Stimulated activated CD4-positive, alpha-beta T cell treated with anti-CD3 and anti-CD28 coated beads, TNF-alpha, amount 100 ng/mL, for 4 hours (primary cell): ENCODE data around the gene KIAA1755.
"Not testable (repeated sequence)": the region's sequence is repeated elsewhere in the genome, so short reads cannot be mapped to it uniquely, and the experiment has no call there.

Source experiments
- DNase-seq, 3 experiments: peaks; one replicate each; pipeline ENCODE4 v3.0.0-alpha.2; 2020; ENCODE audit warnings: low read depth in 3 of 3

KIAA1755 gene

DNA sequence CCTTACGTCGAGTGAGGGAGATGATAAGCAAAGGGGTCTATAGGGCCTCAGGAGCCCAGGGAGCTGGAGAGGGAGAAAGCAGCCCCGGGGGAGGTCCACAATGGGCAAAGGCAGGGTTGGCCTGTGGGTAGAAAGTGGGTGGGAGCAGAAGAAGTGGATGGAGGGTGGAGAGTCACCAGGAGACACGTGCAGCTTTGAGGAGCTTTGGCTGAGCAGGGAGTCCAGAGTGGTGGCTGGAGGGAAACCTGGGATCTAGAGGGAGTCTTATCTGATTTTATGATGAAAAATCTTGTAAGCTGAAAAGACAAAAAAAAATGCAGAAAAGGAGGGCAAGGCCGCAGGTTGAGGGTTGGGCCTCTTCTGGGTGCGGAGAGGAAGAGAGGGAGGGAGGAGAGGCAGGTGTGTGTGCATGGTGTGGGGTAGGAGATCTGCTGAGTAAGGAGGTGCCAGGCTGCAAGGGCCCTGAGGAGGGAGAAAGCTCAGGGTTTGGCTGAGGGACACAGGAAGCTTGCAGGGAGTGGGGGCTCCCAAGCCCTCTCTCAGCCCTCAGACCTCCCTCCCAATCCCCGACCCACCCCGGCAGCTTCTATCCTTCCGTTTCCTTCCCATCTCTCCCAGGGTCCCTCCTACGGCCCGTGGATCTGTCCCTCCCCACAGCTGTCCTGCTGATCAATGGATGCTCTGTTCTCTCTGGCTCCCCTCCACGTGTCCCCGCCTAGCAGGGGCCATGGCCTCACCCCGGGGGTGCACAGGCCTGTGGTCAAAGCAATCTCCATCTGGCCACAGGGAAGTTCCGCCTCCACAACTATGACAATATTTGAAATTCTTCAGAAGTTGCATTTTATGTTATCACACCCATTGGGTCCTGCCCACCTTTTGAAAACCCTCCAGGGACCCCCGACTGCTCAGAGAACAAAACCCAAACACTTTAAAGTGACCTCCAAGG, 26.3 kb upstream of the KIAA1755 start:
- no peak for DNase-seq

DNA sequence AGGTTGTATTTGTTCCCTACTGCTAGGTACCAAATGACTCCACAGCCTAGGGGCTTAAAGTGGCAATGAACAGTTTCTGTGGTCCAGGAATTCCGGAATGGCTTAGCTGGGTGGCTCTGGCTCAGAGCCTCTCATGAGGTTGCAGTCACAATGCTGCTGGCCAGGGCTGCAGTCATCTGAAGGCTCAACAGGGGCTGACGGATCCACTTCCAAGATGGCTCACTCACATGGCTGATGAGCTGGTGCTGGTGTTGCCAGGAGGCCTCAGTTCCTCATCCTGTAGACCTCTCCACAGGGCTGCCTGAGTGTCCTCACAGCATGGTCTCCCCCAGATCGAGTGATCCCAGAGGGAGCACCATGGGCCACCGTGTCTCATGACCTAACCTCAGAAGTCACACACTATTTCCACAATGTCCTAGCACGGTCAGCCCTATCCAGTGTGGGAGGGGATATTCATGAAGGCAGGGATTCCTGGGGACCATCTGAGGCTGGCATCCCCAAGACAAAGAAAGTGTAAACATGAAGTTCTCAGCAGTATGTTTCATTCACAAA, 24.4 kb upstream of the KIAA1755 start:
- no peak for DNase-seq

DNA sequence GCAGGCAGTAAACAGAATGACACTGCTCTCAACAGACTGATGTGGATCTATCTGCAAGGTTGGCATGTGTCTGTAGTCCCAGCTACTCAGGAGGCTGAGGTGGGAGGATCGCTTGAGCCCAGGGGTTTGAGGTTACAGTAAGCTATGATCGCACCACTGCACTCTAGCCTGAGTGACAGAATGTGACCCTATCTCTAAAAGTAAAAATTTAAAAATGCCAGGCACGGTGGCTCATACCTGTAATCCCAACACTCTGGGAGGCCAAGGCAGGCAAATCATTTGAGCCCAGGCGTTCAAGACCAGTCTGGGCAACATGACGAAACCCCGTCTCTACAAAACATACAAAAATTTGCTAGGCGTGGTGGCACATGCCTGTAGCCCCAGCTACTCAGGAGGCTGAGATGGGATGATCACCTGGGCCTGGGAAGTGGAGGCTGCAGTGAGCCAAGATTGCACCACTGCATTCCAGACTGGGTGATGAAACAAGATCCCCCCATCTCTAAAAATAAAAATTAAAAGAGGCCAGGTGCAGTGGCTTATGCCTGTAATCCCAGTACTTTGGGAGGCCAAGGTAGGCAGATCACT, 23.6 kb upstream of the KIAA1755 start:
- not testable (repeated sequence) for DNase-seq

DNA sequence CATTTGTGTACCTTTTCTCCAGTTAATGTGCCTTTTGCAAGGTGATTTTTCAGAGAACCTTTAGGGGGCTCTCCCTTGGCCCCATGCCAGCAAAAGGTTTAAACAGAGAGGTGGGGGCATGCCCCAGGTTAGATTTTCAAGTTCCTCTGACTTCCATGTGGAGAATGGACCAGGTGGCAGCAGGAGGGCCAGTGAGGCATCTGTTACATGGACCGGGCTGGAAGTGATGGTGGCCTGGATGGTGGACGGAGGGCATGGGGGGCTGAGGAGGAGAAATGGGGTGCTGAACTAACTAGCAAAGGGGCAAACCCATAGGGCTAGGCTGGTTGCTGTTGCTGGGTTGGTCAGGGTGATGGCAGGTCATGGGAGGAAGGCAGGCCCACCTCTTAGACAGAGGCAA, 22.7 kb upstream of the KIAA1755 start:
- DNase-seq, result no peak

DNA sequence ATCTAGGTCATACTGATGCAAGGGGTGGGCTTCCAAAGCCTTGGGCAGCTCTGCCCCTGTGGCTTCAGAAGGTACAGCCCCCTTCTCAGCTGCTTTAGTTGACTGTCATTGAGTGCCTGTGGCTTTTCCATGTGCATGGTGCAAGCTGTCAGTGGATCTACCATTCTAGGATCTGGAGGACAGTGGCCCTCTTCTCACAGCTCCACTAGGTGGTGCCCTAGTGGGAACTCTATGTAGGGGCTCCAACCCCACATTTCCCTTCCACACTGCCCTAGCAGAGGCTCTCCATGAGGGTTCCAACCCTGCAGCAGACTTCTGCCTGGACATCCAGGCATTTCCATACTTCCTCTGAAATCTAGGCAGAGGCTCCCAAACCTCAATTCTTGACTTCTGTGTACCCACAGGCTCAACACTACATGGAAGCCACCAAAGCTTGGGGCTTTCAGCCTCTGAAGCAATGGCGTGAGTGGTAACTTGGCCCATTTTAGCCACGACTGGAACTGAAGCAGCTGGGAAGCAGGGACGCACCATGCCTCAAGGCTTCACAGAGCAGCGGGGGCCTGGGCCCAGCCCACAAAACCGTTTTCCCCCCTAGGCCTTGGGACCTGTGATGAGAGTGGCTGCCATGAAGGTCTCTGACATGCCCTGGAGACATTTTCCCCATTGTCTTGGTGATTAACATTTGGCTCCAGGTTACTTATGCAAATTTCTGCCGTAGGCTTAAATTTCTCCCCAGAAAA, 20.8 kb upstream of the KIAA1755 start:
- DNase-seq, result not testable (repeated sequence)

DNA sequence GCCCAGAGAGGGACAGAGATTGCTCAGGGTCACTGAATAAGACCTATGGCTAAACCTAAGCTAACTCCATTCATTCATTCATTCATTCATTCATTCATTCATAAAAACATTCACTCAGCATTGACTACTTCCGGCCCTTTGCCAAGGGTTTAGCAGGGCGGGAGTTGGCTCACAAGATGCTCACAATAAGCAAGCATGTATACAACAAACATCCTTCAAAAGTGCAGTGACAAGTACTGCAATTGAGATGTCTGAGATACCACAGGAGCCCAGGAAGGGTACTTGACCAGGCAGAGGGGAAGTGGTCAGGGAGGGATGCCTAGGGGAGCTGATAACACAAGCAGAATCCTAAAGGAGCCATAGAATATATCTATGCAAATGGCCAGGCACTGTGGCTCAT, 18.2 kb upstream of the KIAA1755 start:
- DNase-seq, result no peak

DNA sequence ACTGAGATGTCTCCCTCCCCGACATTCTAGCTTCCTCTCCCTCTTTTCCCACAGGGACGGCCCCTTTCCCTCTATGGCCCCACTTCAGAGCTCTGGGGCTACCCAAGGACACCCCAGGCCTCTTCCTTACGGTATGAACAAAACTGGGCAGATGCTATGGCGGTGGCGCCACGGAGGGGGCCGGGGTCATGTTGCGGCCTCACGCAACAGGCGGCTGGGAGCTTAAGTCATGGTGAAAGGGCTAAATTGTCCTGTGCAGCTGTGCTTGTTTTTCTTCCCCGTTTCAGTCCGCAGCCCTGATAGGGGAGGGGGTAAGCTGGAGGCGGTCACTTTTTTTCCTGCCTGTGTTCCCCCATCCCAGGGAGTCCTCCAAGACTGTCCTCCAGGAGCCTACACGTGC, 17.6 kb upstream of the KIAA1755 start:
- no peak for DNase-seq

DNA sequence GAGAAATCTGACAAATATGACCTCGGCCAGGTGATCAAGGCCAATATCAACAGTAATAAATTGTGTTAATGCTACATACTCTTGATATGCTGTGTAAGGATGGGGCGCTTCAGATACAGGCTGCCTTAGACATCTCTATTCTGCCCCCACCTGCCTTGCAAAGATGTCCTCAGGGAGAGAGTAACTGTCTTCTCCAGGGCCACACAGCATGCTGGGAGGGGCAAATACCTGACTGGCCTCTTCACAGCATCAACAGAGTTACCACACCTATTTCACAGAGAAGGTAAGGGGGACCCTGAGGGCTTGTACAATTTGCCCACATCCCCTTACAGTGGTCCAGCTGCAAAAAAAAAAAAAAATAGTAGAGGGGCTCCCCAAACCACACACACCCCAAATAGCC, 17.2 kb upstream of the KIAA1755 start:
- DNase-seq, result no peak

DNA sequence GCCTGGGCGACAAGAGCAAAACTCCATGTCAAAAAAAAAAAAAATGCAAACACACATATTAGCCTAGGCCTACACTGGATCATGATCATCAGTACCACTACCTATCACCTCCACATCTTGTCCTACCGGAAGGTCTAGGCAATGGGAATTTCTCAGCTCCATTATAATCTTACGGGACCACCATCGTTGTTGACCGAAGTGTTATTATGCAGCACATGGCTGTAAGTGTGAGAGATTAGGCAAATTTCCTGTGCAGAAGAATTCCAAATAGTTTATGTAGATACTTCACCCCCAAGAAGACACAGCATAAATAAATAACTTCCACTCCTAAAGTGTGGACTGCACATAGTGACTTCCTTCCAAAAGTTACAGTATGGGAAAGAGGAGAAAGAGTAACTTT, 16.8 kb upstream of the KIAA1755 start:
- DNase-seq, result no peak

DNA sequence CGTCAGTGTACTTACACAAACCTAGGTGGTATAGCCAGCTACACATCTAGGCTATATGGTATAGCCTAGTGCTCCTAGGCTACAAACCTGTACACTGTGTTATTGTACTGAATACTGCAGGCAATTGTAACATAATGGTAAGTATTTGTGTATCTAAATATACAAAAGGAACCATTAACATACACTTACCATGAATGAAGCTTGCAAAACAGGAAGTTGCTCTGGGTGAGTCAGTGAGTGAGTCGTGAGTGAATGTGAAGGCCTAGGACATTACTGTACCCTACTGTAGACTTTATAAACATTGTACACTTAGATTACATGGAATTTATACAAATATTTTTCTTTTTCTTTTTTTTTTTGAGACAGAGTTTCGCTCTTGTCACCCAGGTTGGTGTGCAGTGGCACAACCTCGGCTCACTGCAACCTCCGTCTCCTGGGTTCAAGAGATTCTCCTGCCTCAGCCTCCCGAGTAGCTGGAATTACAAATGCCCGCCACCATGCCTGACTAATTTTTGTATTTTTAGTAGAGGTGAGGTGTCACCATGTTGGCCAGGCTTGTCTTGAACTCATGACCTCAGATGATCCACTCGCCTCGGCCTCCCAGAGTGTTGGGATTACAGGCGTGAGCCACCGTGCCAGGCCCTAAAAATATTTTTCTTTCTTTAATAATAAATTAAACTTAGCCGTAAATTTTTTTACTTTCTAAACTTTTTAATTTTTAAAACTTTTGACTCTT, 15.4 kb upstream of the KIAA1755 start:
- DNase-seq, result no peak

DNA sequence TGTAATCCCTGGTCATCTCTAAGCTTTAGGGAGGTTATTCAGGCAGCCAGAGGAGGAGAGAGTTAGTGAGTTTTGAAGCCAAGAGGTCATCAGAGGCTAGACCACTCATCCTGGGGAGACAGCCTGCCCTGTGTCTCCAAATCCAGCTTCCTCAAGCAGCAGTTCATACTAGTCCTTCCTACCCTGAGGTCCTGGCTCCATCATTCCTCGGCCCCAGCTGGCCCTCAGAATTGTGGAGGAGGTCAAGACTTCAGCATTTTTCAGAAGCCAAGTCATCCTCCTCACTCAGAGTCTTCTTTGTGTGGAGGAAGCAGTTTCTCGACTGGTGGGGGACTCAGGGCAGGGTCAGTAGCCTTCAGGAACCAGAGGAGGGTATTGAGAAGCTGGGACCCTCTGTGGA, 12.4 kb upstream of the KIAA1755 start:
- no peak for DNase-seq

DNA sequence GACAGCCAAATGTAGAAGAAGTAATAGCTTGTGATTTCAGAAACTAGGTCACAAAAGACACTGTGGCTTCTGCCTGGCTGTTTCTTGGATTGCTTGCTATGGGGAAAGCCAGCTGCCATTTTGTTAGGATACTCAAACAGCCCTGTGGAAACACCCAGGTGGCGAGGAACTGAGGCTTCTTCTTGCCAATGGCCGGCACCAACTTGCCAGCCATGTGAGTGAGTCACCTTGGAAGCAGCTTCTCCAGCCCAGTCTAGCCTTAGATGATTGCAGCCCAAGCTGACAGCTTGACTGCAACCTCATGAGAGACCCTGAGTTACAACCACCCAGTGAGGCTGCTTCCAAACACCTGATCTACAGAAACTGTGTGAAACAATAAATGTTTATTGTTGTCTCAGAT, 11.9 kb upstream of the KIAA1755 start:
- no peak for DNase-seq

DNA sequence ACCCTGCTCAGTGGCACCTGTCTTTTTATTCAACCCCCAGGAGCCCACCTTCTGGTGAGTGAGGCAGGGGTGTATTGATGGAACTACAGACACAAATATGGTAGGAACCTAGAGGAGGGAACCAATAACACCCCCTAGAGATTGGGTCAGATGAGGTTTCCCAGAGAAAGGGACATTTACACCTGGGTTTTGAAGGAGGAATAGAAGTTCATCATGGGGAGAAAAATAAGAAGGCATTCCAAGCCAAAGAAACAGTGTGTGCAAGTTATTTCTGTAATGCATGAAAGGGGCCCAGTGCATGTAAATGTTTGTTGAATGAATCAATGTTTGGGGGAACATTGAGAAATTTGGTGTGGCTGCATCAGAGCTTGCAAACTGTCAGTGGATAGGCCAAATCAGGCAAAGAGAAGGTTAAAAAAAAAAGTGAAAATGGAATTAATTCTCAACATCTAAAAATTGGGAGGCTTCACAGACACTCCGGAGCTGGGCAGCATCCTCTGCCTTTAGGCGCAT, 11.1 kb upstream of the KIAA1755 start:
- DNase-seq, result no peak

DNA sequence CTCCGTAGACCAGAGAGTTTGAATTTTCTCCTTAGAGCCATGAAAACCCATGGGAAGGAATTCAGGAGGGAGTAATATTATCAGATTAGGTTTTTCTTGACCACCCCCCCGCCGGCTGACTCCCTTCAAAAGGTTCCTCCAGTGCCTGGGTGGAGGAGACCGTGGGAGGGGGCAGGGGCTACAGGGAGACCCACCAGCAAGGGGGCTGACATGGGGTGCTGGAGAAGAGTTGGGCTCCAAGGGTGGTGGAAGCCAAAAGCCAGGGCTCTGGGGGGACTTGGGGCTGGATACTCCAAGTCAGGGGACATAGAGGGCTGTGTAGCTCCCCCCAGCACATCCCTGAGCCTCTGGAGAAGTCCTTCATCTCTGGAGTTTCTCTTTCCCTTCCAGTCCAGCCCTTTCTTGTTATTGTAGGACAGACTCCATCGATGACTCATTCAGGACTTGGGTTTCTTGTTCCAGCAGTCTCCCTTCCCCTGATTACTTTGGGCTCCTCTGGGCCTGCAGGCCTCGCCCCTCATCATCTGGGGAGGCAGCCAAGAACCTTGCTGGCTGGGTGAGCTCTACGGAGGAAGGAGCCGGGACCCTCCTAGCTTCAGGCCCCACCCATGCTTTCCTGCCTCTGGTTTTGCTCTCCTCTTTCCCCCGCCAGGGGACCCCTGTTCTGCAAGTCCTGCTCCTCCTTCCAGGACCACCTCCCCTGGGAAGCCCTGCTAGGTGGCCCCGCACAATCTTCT, 10.5 kb upstream of the KIAA1755 start:
- DNase-seq, result no peak

DNA sequence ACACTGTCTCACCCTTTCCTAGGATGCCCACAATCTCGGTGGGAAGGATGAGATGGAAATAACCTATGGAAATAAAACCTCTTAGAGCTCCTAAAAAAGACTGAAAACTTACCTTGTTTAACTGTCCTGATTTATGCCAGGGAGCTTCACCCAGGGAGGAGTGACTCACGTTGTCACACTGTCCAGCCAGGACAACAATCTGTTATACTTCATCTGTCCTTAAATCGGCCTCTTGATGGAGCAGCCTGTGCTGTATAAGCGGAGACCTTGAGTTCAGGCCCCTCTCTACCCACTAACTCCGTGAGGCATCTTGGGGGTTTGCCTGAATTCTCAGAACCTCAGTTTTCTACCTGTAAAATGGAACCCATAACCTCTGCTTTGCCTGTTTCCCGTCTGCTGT, 9.2 kb upstream of the KIAA1755 start:
- DNase-seq, result no peak

DNA sequence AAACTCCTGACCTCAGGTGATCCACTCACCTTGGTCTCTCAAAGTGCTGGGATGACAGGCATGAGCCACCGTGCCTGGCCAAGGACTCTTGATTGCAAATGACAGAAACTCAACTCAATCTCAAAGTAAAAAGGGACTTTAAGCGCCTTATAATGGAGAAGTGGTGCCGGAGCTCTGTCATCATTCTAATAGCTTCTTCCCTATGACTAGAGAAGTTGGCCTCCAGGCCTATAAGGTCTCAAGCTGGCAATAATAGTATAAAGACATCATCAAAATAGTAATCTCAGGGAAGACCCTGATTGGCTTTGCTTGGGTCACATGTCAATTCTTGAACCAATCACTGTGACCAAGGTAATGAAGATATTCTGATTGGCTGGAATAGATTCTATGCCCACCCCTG, 8.5 kb upstream of the KIAA1755 start:
- DNase-seq, result no peak

DNA sequence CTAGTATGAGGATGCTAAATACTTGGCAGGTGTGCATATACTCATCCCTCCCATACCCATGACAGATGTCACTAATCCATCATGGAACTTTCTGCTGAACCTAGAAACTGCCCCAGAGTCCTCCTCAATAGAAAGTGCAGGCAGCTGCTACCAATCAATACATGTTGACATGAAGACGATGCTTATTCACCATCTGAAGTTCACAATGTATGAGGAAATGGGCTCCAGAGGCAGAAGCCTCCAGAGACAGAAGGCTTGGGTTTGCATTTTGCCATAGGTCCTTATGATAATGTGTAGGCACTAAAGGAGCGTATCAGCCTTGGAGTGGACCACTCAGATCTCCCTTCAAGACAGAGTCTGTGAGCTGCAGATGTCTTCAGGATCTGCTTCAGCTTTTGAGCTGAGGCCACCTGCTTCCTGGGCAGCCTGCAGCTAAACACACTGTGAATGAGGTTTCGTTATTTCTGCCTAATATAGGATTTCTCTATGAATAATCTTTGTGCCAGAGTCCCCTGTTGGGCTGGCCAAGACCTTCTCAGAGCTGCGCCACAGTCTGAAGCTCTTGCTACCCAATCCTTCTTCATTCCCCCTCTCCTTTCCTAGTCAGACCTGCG, 7.5 kb upstream of the KIAA1755 start:
- no peak for DNase-seq

DNA sequence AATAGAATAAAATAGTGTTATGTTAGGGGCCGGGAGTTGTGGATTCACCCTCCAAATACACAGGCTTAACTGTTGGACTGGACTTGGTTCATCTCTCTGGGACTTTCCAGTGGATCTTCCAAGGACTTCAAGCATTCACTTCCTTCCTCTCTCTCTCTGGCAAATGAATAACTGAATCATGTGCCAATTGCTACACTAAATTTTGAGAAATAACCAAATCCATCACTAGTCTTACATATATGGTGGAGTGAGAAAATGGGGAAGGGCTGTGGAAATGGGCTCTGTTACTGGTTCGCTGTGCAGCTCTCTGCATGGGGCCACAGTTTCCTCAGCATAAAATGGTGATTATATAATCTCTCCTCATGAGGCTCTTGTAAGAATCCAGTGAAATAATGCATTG, 6.8 kb upstream of the KIAA1755 start:
- DNase-seq, result no peak

DNA sequence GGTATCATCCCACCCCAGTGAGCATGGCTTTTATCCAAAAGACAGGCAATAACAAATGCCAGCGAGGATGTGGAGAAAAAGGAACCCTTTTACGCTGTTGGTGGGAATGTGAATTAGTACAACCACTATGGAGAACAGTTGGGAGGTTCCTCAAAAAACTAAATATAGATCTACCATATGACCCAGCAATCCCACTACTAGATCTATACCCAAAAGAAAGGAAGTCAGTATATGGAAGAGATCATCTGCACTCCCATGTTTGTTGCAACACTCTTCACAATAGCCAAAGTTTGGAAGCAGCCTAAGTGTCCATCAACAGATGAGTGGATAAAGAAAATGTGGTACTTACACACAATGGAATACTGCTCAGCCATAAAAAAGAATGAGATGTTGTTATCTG, 5.9 kb upstream of the KIAA1755 start:
- no peak for DNase-seq

DNA sequence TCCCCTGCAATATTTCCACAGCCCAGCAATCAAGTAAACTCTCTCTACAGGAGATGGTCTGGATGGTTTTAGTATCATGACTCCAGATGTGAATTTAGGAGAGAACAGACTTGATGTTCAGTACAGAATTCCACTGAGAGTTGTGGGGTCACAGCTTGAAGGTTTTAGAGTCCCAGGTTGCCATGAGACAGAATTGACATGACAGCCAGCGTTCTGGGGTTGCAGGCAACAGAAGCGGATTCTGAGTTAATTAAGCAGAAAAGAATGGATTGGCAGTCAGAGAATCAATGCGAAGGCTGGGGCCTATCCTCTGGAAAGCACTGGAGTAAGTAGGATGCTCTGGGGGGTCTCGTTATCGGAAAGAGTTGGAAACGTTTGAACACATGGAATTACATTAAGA, 2.4 kb upstream of the KIAA1755 start:
- no peak for DNase-seq

DNA sequence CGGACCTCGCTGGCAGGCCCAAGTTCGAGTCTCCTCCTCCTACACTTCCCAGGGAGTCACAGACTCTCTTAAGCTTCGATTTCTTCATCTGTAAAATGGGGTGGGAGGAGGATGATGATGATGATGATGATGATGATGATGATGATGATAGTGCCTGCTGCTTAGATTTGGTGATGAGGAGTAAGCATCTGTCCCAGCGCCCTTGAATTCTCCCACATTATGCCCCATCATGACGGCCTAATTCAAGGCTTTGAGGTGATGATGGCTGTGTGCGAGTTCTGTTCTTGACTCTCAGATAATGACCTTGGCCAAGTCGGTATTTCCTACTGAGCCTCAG, 487 bp upstream of the KIAA1755 start:
- DNase-seq, result no peak
